CD14-positive monocyte (primary cell): ENCODE data around the gene NHERF2. TPM values are rescaled to one million over a fixed set of nuclear protein-coding genes. Genes with fewer than 3 reads are reported as not detected.

Experiments
- DNase-seq, 3 donors: peaks; one replicate each; pipeline ENCODE4 v3.0.0-alpha.2; 2011 to 2022
- H2AFZ ChIP-seq: 2 replicates; pipeline ENCODE4 v1.6.0; 2012; ENCODE audit warnings: mild to moderate bottlenecking, low read depth, low read length, inconsistent platforms; ENCODE audit not compliant: insufficient read depth, poor library complexity, severe bottlenecking
- H3K27ac ChIP-seq, 2 donors: 1 replicate in 1 of 2; 2 replicates in 1 of 2; pipeline ENCODE4 v1.5.1; 2012 to 2013; ENCODE audit warnings: low read length in 2 of 2, control low read depth in 1 of 2, inconsistent platforms in 1 of 2, low read depth in 1 of 2, mild to moderate bottlenecking in 1 of 2
- H3K27me3 ChIP-seq, 2 donors: one replicate each; pipeline versions ENCODE4 v1.6.0 to v1.6.1; 2011 to 2013; ENCODE audit warnings: low read length in 2 of 2; ENCODE audit not compliant: control insufficient read depth in 2 of 2, insufficient read depth in 2 of 2
- H3K36me3 ChIP-seq, 2 donors: replicated peaks in 1 of 2; 1 replicate in 1 of 2; 2 replicates in 1 of 2; pipeline versions ENCODE4 v1.5.1 to v1.6.1; 2012 to 2013; ENCODE audit warnings: low read length in 2 of 2, control low read depth in 1 of 2, inconsistent platforms in 1 of 2, mild to moderate bottlenecking in 1 of 2; ENCODE audit not compliant: insufficient read depth in 2 of 2, control insufficient read depth in 1 of 2
- H3K4me1 ChIP-seq, 2 donors: 1 replicate in 1 of 2; 2 replicates in 1 of 2; pipeline versions ENCODE4 v1.5.1 to v1.6.1; 2012 to 2013; ENCODE audit warnings: low read length in 2 of 2, control low read depth in 1 of 2, inconsistent platforms in 1 of 2, mild to moderate bottlenecking in 1 of 2, moderate library complexity in 1 of 2; ENCODE audit not compliant: insufficient read depth in 2 of 2, control insufficient read depth in 1 of 2
- H3K4me2 ChIP-seq: replicated peaks from 2 replicates; pipeline ENCODE3; 2012; ENCODE audit warnings: low read length, moderate library complexity, mild to moderate bottlenecking; ENCODE audit not compliant: poor library complexity, severe bottlenecking; ENCODE audit errors: extremely low read depth
- H3K4me3 ChIP-seq, 3 experiments: fragments of 200-600 bp in 1 of 3; sonication (generic) in 1 of 3; replicated peaks in 1 of 3; 1 replicate in 2 of 3; 2 replicates in 1 of 3; pipeline ENCODE4 v1.5.1; 2011 to 2013; ENCODE audit warnings: low read length in 3 of 3, mild to moderate bottlenecking in 3 of 3, control low read depth in 2 of 3, low read depth in 2 of 3, inconsistent platforms in 1 of 3, moderate library complexity in 1 of 3
- H3K79me2 ChIP-seq: 2 replicates; pipeline ENCODE4 v1.6.0; 2012; ENCODE audit warnings: mild to moderate bottlenecking, control low read depth, inconsistent platforms, low read length, moderate library complexity; ENCODE audit not compliant: insufficient read depth
- H3K9ac ChIP-seq: 2 replicates; pipeline ENCODE4 v1.6.0; 2017; ENCODE audit warnings: low read length, mild to moderate bottlenecking; ENCODE audit not compliant: insufficient read depth, poor library complexity, severe bottlenecking
- H3K9me3 ChIP-seq, 2 donors: replicated peaks in 1 of 2; 1 replicate in 1 of 2; 2 replicates in 1 of 2; pipeline versions ENCODE4 v1.5.1 to v1.6.1; 2012 to 2013; ENCODE audit warnings: low read length in 2 of 2, control low read depth in 1 of 2; ENCODE audit not compliant: control insufficient read depth in 1 of 2, insufficient read depth in 1 of 2
- H4K20me1 ChIP-seq: 2 replicates; pipeline ENCODE4 v1.6.0; 2012; ENCODE audit warnings: mild to moderate bottlenecking, low read length, control low read depth, moderate library complexity; ENCODE audit not compliant: insufficient read depth
- H3K27ac Mint-ChIP-seq, 7 donors: one replicate each; pipeline ENCODE4 v1.8.0; 2020; ENCODE audit warnings: mild to moderate bottlenecking in 7 of 7, mixed read lengths in 7 of 7, moderate library complexity in 6 of 7, inconsistent platforms in 2 of 7
- H3K27me3 Mint-ChIP-seq, 3 donors: one replicate each; pipeline ENCODE4 v1.8.0; 2021 to 2022; ENCODE audit warnings: low read depth in 3 of 3, mild to moderate bottlenecking in 3 of 3, mixed read lengths in 3 of 3, moderate library complexity in 3 of 3, inconsistent platforms in 1 of 3
- H3K36me3 Mint-ChIP-seq, 2 donors: one replicate each; pipeline ENCODE4 v1.8.0; 2020; ENCODE audit warnings: mixed read lengths in 2 of 2, inconsistent platforms in 1 of 2, mild to moderate bottlenecking in 1 of 2
- H3K4me1 Mint-ChIP-seq: one replicate; pipeline ENCODE4 v1.8.0; 2020; ENCODE audit warnings: mild to moderate bottlenecking, mixed read lengths
- H3K4me3 Mint-ChIP-seq, 2 donors: one replicate each; pipeline ENCODE4 v1.8.0; 2020; ENCODE audit warnings: mild to moderate bottlenecking in 2 of 2, mixed read lengths in 2 of 2, moderate library complexity in 1 of 2
- H3K9me3 Mint-ChIP-seq, 7 donors: one replicate each; pipeline ENCODE4 v1.8.0; 2020 to 2022; ENCODE audit warnings: mixed read lengths in 7 of 7, mild to moderate bottlenecking in 6 of 7, moderate library complexity in 6 of 7, inconsistent platforms in 2 of 7
- CTCF ChIP-seq: fragments of 200-600 bp; IDR thresholded peaks from one replicate; pipeline ENCODE4 v1.8.0; 2022; ENCODE audit warnings: antibody characterized with exemption, mild to moderate bottlenecking
- WGBS: methylation state at CpG from one replicate; pipeline ENCODE4 v1.1.5; 2013; ENCODE audit warnings: missing lambda C conversion rate; ENCODE audit not compliant: insufficient coverage; 5-methylcytosine and 5-hydroxymethylcytosine counted together
- intact Hi-C, 2 donors: fragments of 100-400 bp; cut with micrococcal nuclease; formaldehyde crosslinking; loops; one replicate each; pipeline versions ENCODE4 v1.15.0 to v1.15.1; 2023
- polyA plus RNA-seq, 3 donors: library from polyadenylated mRNA; depleted of rRNA in 1 of 3; unstranded in 2 of 3; stranded (reverse) in 1 of 3; fragments of 300-500 nt in 2 of 3; fragments of >200 nt in 1 of 3; fragmentation: Illumina TruSeq in 2 of 3; gene quantifications; 1 replicate in 2 of 3; 2 replicates in 1 of 3; pipeline ENCODE4 v1.2.3, GENCODE V29; 2012 to 2021

Gene NHERF2
- polyA plus RNA-seq, 3 donors: 0.66 to 8.2 (median 0.78) TPM

DNA sequence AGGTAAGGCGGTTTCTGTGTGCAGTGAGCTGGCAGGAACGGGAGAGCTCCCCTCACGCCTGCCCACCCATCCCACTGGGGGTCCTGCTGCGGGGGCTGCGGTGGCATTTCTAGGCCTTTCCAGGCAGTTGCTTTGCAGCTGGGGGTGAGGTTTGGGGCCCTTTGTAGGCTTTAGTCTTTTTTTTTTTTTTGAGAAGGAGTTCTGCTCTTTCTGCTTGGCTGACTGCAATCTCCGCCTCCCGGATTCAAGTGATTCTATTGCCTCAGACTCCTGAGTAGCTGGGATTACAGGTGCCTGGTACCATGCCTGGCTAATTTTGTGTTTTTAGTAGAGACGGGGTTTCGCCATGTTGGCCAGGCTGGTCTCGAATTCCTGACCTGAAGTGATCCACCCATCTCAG, 32.2 kb downstream of the NHERF2 start:
- WGBS: 100% methylated on average over 2 of the region's 10 CpGs
- H4K20me1 ChIP-seq: no peaks in the 10 kb centered on the region
- H3K9ac ChIP-seq: no peak overlapping the region
- H3K9me3 Mint-ChIP-seq: no peaks in the 10 kb centered on the region
- peaks cover 61 to 85% of the 10 kb centered on the region in 2 donors for H3K36me3 Mint-ChIP-seq
- H3K36me3 ChIP-seq: peaks cover 70 to 91% of the 10 kb centered on the region in 2 donors
- H3K27ac Mint-ChIP-seq: no peak overlapping the region
- no peak overlapping the region for H2AFZ ChIP-seq
- peaks cover 0 to 1% (median 0%) of the 10 kb centered on the region in 3 donors for H3K27me3 Mint-ChIP-seq
- H3K4me3 ChIP-seq: no peak overlapping the region
- H3K79me2 ChIP-seq: no peaks in the 10 kb centered on the region
- H3K9me3 ChIP-seq: no peaks in the 10 kb centered on the region
- H3K4me1 Mint-ChIP-seq: no peaks in the 10 kb centered on the region
- no peak overlapping the region for H3K27ac ChIP-seq
- no peaks in the 10 kb centered on the region for H3K27me3 ChIP-seq
- no peak overlapping the region for H3K4me2 ChIP-seq
- intact Hi-C loops: no loop called here
- DNase-seq: no peak
- H3K4me1 ChIP-seq: no peaks in the 10 kb centered on the region
- no peak overlapping the region for H3K4me3 Mint-ChIP-seq
- no peak for TF ChIP-seq CTCF

GRCh38 chr16:2060346-2060745, 33.6 kb downstream of the NHERF2 start:
- Histone ChIP-seq H3K9me3 (no peaks in the 10 kb centered on the region), H3K9ac (no peak overlapping the region), H3K36me3 (peaks cover 71 to 86% of the 10 kb centered on the region in 2 donors), H3K27me3 (no peaks in the 10 kb centered on the region), H2AFZ (no peak overlapping the region), H3K4me2 (no peak overlapping the region), H3K4me1 (no peaks in the 10 kb centered on the region), H3K79me2 (no peaks in the 10 kb centered on the region), H3K4me3 (no peak overlapping the region), H4K20me1 (no peaks in the 10 kb centered on the region), H3K27ac (no peak overlapping the region)
- WGBS: 99% methylated on average over 15 of the region's 17 CpGs
- DNase-seq: no peak
- Mint-ChIP-seq H3K9me3 (no peaks in the 10 kb centered on the region), H3K27ac (no peak overlapping the region), H3K4me3 (no peak overlapping the region), H3K27me3 (peaks cover 0 to 1% (median 0%) of the 10 kb centered on the region in 3 donors), H3K36me3 (peaks cover 54 to 84% of the 10 kb centered on the region in 2 donors), H3K4me1 (no peaks in the 10 kb centered on the region)
- no peak for TF ChIP-seq CTCF
- intact Hi-C loops: no loop called here
